ENCODE data around the gene LRCH1. TPM values are rescaled to one million over a fixed set of nuclear protein-coding genes. Genes with fewer than 3 reads are reported as not detected.

LRCH1 gene
- total RNA-seq, 1 experiment from 2014 or later = 10.9 TPM

- no peak for DNase-seq
- Histone ChIP-seq H3K27ac (no peak overlapping the region), H3K9me3 (replicated peaks) (no peaks in the 10 kb centered on the region), H3K4me3 (no peak overlapping the region), H3K4me1 (peaks cover 4% of the 10 kb centered on the region; the same call in 1 of the 2 replicates), H3K36me3 (no peaks in the 10 kb centered on the region), H3K27me3 (no peaks in the 10 kb centered on the region)
Observed at GRCh38 chr13:46550822-46551221, 2.1 kb upstream of the LRCH1 start.

- H3K4me3 ChIP-seq = peak overlapping the region; percentile 96
- peak; percentile 81 to 88 for DNase-seq
- H3K36me3 ChIP-seq = no peaks in the 10 kb centered on the region
- H3K9me3 ChIP-seq (replicated peaks) = no peaks in the 10 kb centered on the region
- H3K4me1 ChIP-seq = peaks cover 4% of the 10 kb centered on the region; the same call in 1 of the 2 replicates
- H3K27me3 ChIP-seq = no peaks in the 10 kb centered on the region
- peak overlapping the region; percentile 92 for H3K27ac ChIP-seq
Observed at GRCh38 chr13:46551410-46552302, 1.3 kb upstream of the LRCH1 start.

DNA sequence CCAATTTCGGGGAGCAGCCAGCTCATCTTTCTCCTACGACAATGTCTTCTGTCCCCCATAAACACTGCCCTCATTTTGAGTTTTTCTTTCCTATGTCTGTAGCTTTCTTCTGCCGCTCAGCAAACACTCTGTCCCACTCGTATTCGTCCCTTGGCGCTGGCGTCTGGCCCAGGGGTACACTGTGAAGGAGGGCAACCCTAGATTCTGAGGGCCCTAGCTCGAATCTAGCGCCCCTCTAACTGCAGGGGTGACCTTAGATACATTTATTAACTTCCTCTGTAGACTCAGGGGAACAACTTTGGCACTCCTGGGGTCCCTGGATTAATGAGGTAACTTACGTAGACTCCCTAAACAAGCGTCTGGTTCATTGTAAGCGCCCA is 677 bp upstream of the LRCH1 start:
- DNase-seq = peak; percentile 28 to 42
- Histone ChIP-seq H3K27me3 (no peaks in the 10 kb centered on the region), H3K27ac (peak overlapping the region; percentile 92), H3K9me3 (replicated peaks) (no peaks in the 10 kb centered on the region), H3K36me3 (no peaks in the 10 kb centered on the region), H3K4me1 (peaks cover 4% of the 10 kb centered on the region; the same call in 1 of the 2 replicates), H3K4me3 (peak overlapping the region; percentile 96)

DNA sequence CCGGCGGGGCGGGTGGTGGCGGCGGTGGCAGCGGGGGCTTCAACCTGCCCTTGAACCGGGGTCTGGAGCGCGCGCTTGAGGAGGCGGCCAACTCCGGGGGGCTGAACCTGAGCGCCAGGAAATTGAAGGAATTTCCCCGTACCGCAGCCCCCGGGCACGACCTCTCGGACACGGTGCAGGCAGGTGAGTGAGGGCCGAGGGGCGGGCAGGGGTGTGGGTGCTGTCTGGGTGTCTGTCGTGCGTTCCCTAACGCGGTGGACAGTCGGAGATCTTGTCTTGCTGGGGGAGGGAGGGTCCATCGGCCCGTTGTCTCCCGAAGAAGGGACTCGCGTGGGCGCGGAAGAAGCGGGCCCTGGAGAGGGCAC is 533 bp downstream of the LRCH1 start:
- no peaks in the 10 kb centered on the region for H3K9me3 ChIP-seq (replicated peaks)
- no peaks in the 10 kb centered on the region for H3K36me3 ChIP-seq
- peak overlapping the region; percentile 92 for H3K27ac ChIP-seq
- no peak for DNase-seq
- H3K4me3 ChIP-seq = peak overlapping the region; percentile 96
- H3K4me1 ChIP-seq = peaks cover 4% of the 10 kb centered on the region; the same call in 1 of the 2 replicates
- H3K27me3 ChIP-seq = no peaks in the 10 kb centered on the region

DNA sequence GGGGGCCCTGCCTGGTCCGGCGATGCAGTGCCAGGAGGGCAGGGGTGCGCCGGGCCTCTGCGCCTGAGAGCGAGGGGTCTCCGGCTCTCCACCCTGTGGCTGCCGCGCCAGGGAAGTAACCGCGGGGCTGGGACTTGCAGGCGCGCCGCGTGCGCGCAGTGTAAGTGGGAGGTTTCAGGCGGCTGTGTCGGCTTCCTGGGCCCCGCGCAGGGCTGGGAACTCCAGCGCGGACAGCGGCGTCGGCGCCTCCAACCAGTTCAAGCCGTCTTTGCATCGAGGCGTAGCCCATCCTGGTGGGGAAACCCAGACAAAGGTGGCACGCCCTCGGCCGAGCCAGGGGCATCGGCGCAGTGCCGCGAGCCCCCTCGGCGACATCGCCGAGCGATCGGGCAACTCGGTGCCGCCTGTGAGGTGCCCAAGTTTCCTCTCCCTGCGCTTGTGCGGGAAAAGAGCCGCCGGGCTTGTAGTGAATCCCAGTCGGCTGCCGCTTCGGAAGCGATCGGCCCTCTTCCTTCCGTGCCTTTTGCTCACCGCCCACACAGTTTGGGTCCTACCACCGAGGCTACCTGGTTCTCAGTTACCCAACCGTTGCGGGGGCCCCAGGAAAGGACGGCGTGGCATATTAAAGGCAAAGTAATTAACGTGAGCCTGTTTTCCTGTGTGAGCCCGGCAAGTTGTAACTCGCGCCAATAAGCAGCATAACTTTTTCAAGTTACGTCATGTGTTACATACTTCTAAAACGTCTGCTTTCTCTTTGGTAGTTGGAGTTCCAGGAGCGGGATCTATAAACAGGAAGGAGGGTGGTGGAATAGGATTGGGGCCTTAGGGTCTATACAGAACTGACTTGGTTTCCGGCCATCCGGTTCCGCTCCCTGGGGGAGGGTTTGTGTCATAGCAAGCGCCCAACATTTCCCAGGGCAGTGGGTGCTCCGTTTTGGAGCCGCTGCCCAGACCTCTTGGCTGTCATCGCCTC is 1.2 kb downstream of the LRCH1 start:
- H3K4me1 ChIP-seq = peaks cover 4% of the 10 kb centered on the region; the same call in 1 of the 2 replicates
- H3K27ac ChIP-seq = peak overlapping the region; percentile 92
- H3K27me3 ChIP-seq = no peaks in the 10 kb centered on the region
- H3K9me3 ChIP-seq (replicated peaks) = no peaks in the 10 kb centered on the region
- DNase-seq = peak; percentile 76 to 79
- no peaks in the 10 kb centered on the region for H3K36me3 ChIP-seq
- peak overlapping the region; percentile 96 for H3K4me3 ChIP-seq

DNA sequence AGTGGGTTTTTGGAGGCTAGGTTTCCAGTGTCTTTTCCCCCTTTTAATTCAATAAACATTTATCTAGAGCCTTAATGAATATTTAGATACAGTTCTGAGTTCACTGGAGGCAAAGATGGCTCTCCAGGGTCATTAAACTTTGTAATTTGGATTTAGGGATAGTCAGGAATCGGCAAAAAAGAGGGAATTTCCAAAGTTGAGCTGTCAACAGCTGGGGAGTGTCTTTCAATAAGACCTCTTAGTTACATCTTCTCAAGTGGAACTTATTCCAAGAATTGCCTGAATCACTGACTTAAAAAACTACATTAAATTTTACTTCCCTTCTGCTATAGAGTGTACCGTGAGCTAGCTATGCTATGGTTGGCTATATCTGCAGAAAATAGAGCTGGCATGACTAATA is 2.0 kb downstream of the LRCH1 start:
- DNase-seq = no peak
- H3K9me3 ChIP-seq (replicated peaks) = no peaks in the 10 kb centered on the region
- H3K36me3 ChIP-seq = no peaks in the 10 kb centered on the region

DNA sequence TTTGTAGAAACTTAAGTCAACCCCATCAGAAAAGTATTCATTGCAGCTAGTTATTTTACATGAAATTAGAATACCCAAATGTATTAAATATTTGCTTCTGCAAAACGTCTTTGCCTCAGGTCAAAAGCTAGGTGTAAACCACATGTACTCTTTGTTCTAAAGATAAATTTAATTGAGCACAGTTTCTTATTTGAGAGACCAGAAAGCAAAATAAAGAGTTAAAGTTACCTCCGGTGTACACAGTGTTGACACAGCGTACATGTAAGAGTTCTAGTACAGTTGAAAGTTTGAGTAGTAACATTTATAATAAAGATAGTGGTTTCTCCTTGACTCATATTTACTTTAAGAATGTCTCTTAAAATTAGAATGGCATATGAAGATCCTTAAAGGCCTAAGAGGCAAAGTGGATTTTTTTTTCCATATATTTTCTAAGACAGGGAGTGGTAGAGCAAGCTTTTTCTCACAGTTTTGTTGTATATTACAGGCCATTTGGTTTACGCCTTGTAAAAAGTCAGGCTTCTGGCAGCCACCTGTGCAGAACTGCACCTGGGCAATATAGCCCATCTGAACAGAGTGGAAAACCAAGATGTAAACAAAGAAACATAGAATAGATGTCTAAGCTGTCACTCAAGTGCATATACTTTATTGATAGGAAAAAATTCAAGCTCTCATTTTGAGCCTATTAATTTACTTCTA is 2.9 kb downstream of the LRCH1 start:
- H3K27me3 ChIP-seq = no peaks in the 10 kb centered on the region
- H3K4me1 ChIP-seq = peaks cover 4% of the 10 kb centered on the region; the same call in 1 of the 2 replicates
- no peak overlapping the region for H3K4me3 ChIP-seq
- no peaks in the 10 kb centered on the region for H3K36me3 ChIP-seq
- no peak for DNase-seq
- no peaks in the 10 kb centered on the region for H3K9me3 ChIP-seq (replicated peaks)
- no peak overlapping the region for H3K27ac ChIP-seq

More for the DNA sequence above, 2.0 kb downstream of the LRCH1 start:
- peak overlapping the region; percentile 92; the same call in 1 of the 2 replicates for H3K27ac ChIP-seq
- H3K27me3 ChIP-seq = no peaks in the 10 kb centered on the region
- peak overlapping the region; percentile 96 for H3K4me3 ChIP-seq
- H3K4me1 ChIP-seq = peaks cover 4% of the 10 kb centered on the region; the same call in 1 of the 2 replicates

- H3K9me3 ChIP-seq (replicated peaks) = no peaks in the 10 kb centered on the region
- no peak overlapping the region for H3K4me3 ChIP-seq
- no peaks in the 10 kb centered on the region for H3K27me3 ChIP-seq
- peaks cover 4% of the 10 kb centered on the region; the same call in 1 of the 2 replicates for H3K4me1 ChIP-seq
- H3K27ac ChIP-seq = no peak overlapping the region
- DNase-seq = no peak
- no peaks in the 10 kb centered on the region for H3K36me3 ChIP-seq
Observed at GRCh38 chr13:46556418-46556779, 3.4 kb downstream of the LRCH1 start.

GRCh38 chr13:46559272-46559805 is 6.4 kb downstream of the LRCH1 start:
- Histone ChIP-seq H3K36me3 (0 out of 2 replicates have a peak, but pooled peaks cover 2% of the 10 kb centered on the region), H3K9me3 (replicated peaks) (no peaks in the 10 kb centered on the region), H3K4me3 (no peak overlapping the region), H3K27ac (no peak overlapping the region), H3K27me3 (no peaks in the 10 kb centered on the region), H3K4me1 (no peaks in the 10 kb centered on the region)
- no peak for DNase-seq

- Histone ChIP-seq H3K4me3 (no peak overlapping the region), H3K27ac (no peak overlapping the region), H3K36me3 (0 out of 2 replicates have a peak, but pooled peaks cover 2% of the 10 kb centered on the region), H3K9me3 (replicated peaks) (no peaks in the 10 kb centered on the region), H3K4me1 (no peaks in the 10 kb centered on the region), H3K27me3 (no peaks in the 10 kb centered on the region)
- no peak for DNase-seq
Observed at GRCh38 chr13:46560778-46561177, 7.8 kb downstream of the LRCH1 start.

DNA sequence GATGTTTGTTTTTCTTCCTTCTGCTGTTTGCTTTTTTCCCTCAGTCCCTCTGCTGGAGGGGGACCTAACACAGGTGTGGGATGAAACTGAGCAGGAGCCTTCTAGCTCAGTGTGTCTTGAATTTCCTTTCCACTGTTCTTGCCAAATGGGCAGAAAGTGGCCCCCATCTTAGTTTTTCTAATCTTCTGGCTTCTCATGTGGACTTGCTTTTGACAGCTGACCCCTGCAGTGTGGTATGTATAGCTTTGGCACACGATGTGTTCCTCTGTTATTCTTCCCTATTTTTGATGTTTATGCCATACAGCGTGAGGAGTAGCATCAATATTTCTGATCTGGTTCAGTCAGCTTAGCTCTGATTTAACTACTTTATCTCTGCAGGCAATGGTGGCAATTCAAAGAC is 8.3 kb downstream of the LRCH1 start:
- H3K4me3 ChIP-seq = no peak overlapping the region
- no peaks in the 10 kb centered on the region for H3K27me3 ChIP-seq
- DNase-seq = no peak
- H3K9me3 ChIP-seq (replicated peaks) = no peaks in the 10 kb centered on the region
- H3K4me1 ChIP-seq = 0 out of 2 replicates have a peak, but pooled peaks cover 4% of the 10 kb centered on the region
- H3K27ac ChIP-seq = no peak overlapping the region
- 0 out of 2 replicates have a peak, but pooled peaks cover 2% of the 10 kb centered on the region for H3K36me3 ChIP-seq

DNA sequence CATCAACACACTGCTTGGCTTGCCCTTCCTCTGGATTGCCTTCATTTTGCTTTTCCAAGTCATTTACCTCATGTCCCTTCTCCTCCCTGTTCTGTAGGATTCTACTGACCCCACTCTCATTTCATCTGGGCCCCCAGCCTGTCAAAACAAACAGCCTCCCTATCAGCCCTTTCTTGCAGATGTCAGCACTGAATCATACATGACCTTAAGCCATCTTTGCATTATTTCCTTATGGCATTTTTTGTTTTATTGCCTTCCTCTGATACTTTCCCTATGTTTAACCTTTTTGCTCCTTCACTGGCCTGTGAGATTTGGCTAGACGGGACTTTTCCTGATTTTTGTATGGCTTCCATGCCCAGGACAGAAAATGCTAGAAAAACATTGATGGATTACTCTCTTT is 8.7 kb downstream of the LRCH1 start:
- no peaks in the 10 kb centered on the region for H3K9me3 ChIP-seq (replicated peaks)
- no peak for DNase-seq
- H3K36me3 ChIP-seq = 0 out of 2 replicates have a peak, but pooled peaks cover 2% of the 10 kb centered on the region
- H3K27me3 ChIP-seq = no peaks in the 10 kb centered on the region
- H3K27ac ChIP-seq = no peak overlapping the region
- 0 out of 2 replicates have a peak, but pooled peaks cover 5% of the 10 kb centered on the region for H3K4me1 ChIP-seq
- H3K4me3 ChIP-seq = no peak overlapping the region

DNA sequence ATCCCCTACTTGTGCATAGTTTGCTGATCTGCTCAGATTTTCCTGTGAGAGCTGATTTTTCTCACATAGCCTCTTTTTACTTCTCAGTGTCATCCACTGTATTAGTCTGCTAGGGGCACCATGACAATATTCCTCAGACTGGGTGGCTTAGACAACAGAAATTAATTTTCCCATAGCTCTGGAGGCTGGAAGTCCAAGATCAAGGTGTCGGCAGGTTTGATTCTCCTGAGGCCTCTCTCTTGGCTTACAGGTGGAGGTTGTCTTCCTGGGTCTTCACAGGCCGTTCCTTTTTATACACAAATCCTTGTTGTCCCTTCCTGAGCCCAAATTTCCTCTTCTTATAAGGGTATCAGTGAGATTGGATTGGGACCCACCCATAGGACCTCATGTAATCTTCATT is 9.2 kb downstream of the LRCH1 start:
- H3K27me3 ChIP-seq = no peaks in the 10 kb centered on the region
- 0 out of 2 replicates have a peak, but pooled peaks cover 2% of the 10 kb centered on the region for H3K36me3 ChIP-seq
- no peaks in the 10 kb centered on the region for H3K9me3 ChIP-seq (replicated peaks)
- no peak overlapping the region for H3K27ac ChIP-seq
- 0 out of 2 replicates have a peak, but pooled peaks cover 5% of the 10 kb centered on the region for H3K4me1 ChIP-seq
- no peak for DNase-seq
- no peak overlapping the region for H3K4me3 ChIP-seq

GRCh38 chr13:46562581-46562980 is 9.6 kb downstream of the LRCH1 start:
- Histone ChIP-seq H3K36me3 (0 out of 2 replicates have a peak, but pooled peaks cover 2% of the 10 kb centered on the region), H3K4me3 (no peak overlapping the region), H3K27ac (no peak overlapping the region), H3K4me1 (0 out of 2 replicates have a peak, but pooled peaks cover 5% of the 10 kb centered on the region), H3K9me3 (replicated peaks) (no peaks in the 10 kb centered on the region), H3K27me3 (no peaks in the 10 kb centered on the region)
- no peak for DNase-seq
